Hepatocyte (in vitro differentiated cells): ENCODE data around the gene TCEAL1.
"Not testable (repeated sequence)": the region's sequence is repeated elsewhere in the genome, so short reads cannot be mapped to it uniquely, and the experiment has no call there.

Source experiments
- EZH2 ChIP-seq: fragments of 200-600 bp; sonication (generic); IDR thresholded peaks from 2 replicates; pipeline ENCODE4 v1.6.1; 2016; ENCODE audit warnings: antibody characterized with exemption, mild to moderate bottlenecking, borderline replicate concordance
- TF ChIP-seq, protein P1 (sequence below): fragments of 200-600 bp; sonication (generic); IDR thresholded peaks from 2 replicates; pipeline ENCODE4 v1.5.1; 2016; ENCODE audit warnings: antibody characterized with exemption, mild to moderate bottlenecking; ENCODE audit not compliant: poor library complexity

DNA sequence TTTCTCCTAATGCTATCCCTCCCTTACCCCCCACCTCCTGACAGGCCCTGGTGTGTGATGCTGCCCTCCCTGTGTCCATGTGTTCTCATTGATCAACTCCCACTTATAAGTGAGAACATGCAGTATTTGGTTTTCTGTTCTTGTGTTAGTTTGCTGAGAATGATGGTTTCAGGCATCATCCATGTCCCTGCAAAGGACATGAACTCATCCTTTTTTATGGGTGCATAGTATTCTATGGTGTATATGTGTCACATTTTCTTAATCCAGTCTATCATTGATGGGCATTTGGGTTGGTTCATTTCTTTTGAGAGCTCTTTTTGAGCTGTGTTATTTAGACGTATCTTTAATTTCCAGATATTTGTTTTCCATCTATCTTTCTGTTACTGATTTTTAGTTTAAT lies 36.5 kb upstream of the TCEAL1 start:
- TF ChIP-seq, protein P1, sequence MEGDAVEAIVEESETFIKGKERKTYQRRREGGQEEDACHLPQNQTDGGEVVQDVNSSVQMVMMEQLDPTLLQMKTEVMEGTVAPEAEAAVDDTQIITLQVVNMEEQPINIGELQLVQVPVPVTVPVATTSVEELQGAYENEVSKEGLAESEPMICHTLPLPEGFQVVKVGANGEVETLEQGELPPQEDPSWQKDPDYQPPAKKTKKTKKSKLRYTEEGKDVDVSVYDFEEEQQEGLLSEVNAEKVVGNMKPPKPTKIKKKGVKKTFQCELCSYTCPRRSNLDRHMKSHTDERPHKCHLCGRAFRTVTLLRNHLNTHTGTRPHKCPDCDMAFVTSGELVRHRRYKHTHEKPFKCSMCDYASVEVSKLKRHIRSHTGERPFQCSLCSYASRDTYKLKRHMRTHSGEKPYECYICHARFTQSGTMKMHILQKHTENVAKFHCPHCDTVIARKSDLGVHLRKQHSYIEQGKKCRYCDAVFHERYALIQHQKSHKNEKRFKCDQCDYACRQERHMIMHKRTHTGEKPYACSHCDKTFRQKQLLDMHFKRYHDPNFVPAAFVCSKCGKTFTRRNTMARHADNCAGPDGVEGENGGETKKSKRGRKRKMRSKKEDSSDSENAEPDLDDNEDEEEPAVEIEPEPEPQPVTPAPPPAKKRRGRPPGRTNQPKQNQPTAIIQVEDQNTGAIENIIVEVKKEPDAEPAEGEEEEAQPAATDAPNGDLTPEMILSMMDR: not testable (repeated sequence)
- TF ChIP-seq EZH2: not testable (repeated sequence)
